Right forelimb (tissue), 1 donor: ENCODE measurements around the gene UPF1.
A peak's percentile ranks its signal among the peaks of the same experiment; 100 is the strongest.

Experiments used
- DNase-seq: peaks from one replicate; pipeline ENCODE4 v3.0.0-alpha.2; 2018

UPF1 gene

GRCh38 chr19:18831524-18832305, at the start of gene UPF1:
UPF1 (plus strand) TSS chr19:18831959; CDS start chr19:18832210, 251 bp downstream.
- peak; percentile 96 for DNase-seq

GRCh38 chr19:18782559-18783225, 49.1 kb upstream of the UPF1 start:
- no peak for DNase-seq

- DNase-seq = no peak
Measured at GRCh38 chr19:18783958-18784785, 47.6 kb upstream of the UPF1 start.

GRCh38 chr19:18784786-18785120, 47.0 kb upstream of the UPF1 start:
- DNase-seq = no peak

GRCh38 chr19:18785179-18786124, 46.3 kb upstream of the UPF1 start:
- DNase-seq = peak; percentile 86

GRCh38 chr19:18788529-18789421, 43.0 kb upstream of the UPF1 start:
- DNase-seq = no peak

- DNase-seq = no peak
Measured at GRCh38 chr19:18789422-18789869, 42.3 kb upstream of the UPF1 start.

GRCh38 chr19:18789883-18790565, 41.7 kb upstream of the UPF1 start:
- peak; percentile 81 for DNase-seq

GRCh38 chr19:18790566-18791314, 41.0 kb upstream of the UPF1 start, which contains the start of gene COMP:
COMP (minus strand) TSS chr19:18791305; CDS start chr19:18791269, 36 bp downstream.
- DNase-seq = no peak

- no peak for DNase-seq
Measured at GRCh38 chr19:18791315-18791678, 40.5 kb upstream of the UPF1 start.

- DNase-seq = no peak
Measured at GRCh38 chr19:18792661-18793060, 39.1 kb upstream of the UPF1 start.

- DNase-seq = no peak
Measured at GRCh38 chr19:18793144-18794028, 38.4 kb upstream of the UPF1 start.

- DNase-seq = no peak
Measured at GRCh38 chr19:18794029-18794313, 37.8 kb upstream of the UPF1 start.

- DNase-seq = no peak
Measured at GRCh38 chr19:18794692-18795091, 37.1 kb upstream of the UPF1 start.

GRCh38 chr19:18795540-18795939, 36.2 kb upstream of the UPF1 start:
- DNase-seq = peak; percentile 79

- DNase-seq = no peak
Measured at GRCh38 chr19:18796239-18796638, 35.5 kb upstream of the UPF1 start.

- no peak for DNase-seq
Measured at GRCh38 chr19:18798384-18799352, 33.1 kb upstream of the UPF1 start.
